PC-9 (cell line): Measurements from ENCODE around the gene ZMIZ1. TPM values are rescaled to one million over a fixed set of nuclear protein-coding genes. Genes with fewer than 3 reads are reported as not detected.

Experiments
- BruUV-seq: library from RNA; stranded (reverse); fragments of 400-500 nt; replicated peaks from 2 replicates; lab custom pipeline; 2021; lab: Mats Ljungman, UMichigan
- CTCF ChIA-PET: fragments of 300-600 bp; sonication (Branson Sonifier 250); formaldehyde crosslinking; loops from one replicate; lab custom pipeline; 2022; ENCODE audit warnings: antibody characterized with exemption; lab: Charles Lee
- POLR2A ChIA-PET: fragments of 300-600 bp; sonication (Branson Sonifier 250); formaldehyde crosslinking; loops from one replicate; lab custom pipeline; 2022; ENCODE audit warnings: antibody characterized with exemption; ENCODE audit not compliant: unreplicated experiment; lab: Charles Lee
- DNase-seq, 2 experiments: peaks; one replicate each; pipeline versions ENCODE4 v3.0.0 to v3.0.0-alpha.2; 2015 to 2022; ENCODE audit warnings: mixed read lengths in 1 of 2
- H2AFZ ChIP-seq: fragments of 200-600 bp; sonication (generic); 2 replicates; pipeline ENCODE4 v1.8.1; 2017; ENCODE audit warnings: antibody characterized with exemption
- H3F3A ChIP-seq: fragments of 200-600 bp; sonication (generic); 2 replicates; pipeline ENCODE4 v1.8.1; 2017; ENCODE audit warnings: antibody characterized with exemption, mild to moderate bottlenecking, low read depth; ENCODE audit not compliant: insufficient read depth
- H3K27ac ChIP-seq: fragments of 200-600 bp; sonication (generic); 2 replicates; pipeline ENCODE4 v1.6.1; 2016; ENCODE audit warnings: mixed run types
- H3K27me3 ChIP-seq: fragments of 200-600 bp; sonication (generic); 2 replicates; pipeline ENCODE4 v1.6.1; 2016; ENCODE audit warnings: low read depth, mixed run types; ENCODE audit not compliant: insufficient read depth
- H3K36me3 ChIP-seq: fragments of 200-600 bp; sonication (generic); 2 replicates; pipeline ENCODE4 v1.6.1; 2016; ENCODE audit warnings: low read depth, mixed run types
- H3K4me1 ChIP-seq: fragments of 200-600 bp; sonication (generic); replicated peaks from 2 replicates; pipeline ENCODE4 v1.6.1; 2016; ENCODE audit warnings: mixed run types; ENCODE audit not compliant: insufficient read depth
- H3K4me2 ChIP-seq: fragments of 200-600 bp; sonication (generic); 2 replicates; pipeline ENCODE4 v1.6.1; 2017; ENCODE audit warnings: mixed run types
- H3K4me3 ChIP-seq: fragments of 200-600 bp; sonication (generic); 2 replicates; pipeline ENCODE4 v1.6.1; 2016; ENCODE audit warnings: mixed run types
- H3K79me2 ChIP-seq: fragments of 200-600 bp; sonication (generic); 2 replicates; pipeline ENCODE4 v1.6.1; 2017; ENCODE audit warnings: low read depth, mixed run types
- H3K9me2 ChIP-seq: fragments of 200-600 bp; sonication (generic); 2 replicates; pipeline ENCODE4 v1.8.1; 2017; ENCODE audit warnings: mild to moderate bottlenecking; ENCODE audit not compliant: insufficient read depth
- H3K9me3 ChIP-seq: fragments of 200-600 bp; sonication (generic); 2 replicates; pipeline ENCODE4 v1.8.1; 2016; ENCODE audit warnings: low read depth; ENCODE audit not compliant: insufficient read depth
- H4K20me1 ChIP-seq: fragments of 200-600 bp; sonication (generic); 2 replicates; pipeline ENCODE4 v1.8.1; 2017; ENCODE audit not compliant: insufficient read depth
- EZH2 ChIP-seq: fragments of 200-600 bp; sonication (generic); IDR thresholded peaks from 2 replicates; pipeline ENCODE4 v1.8.0; 2017; ENCODE audit warnings: antibody characterized with exemption, low read depth
- intact Hi-C: fragments of 100-400 bp; cut with micrococcal nuclease; formaldehyde crosslinking; loops from one replicate; pipeline ENCODE4 v1.10.0; 2022; ENCODE audit not compliant: unreplicated experiment
- total RNA-seq: library from RNA; stranded (reverse); gene quantifications from 2 replicates; pipeline ENCODE4 v1.2.3, GENCODE V29; 2021
- TF ChIP-seq, protein P1 (sequence below): fragments of 200-600 bp; sonication (generic); conservative IDR thresholded peaks from 2 replicates; pipeline ENCODE4 v1.6.1; 2017; ENCODE audit warnings: mixed run types, antibody characterized with exemption, mild to moderate bottlenecking, moderate library complexity

ZMIZ1 gene
- total RNA-seq, 1 experiment from 2014 or later = 47.6 TPM

- Histone ChIP-seq H3K79me2 (no peaks in the 10 kb centered on the region), H3K4me1 (no peaks in the 10 kb centered on the region), H3K27me3 (no peaks in the 10 kb centered on the region), H3K4me2 (no peak overlapping the region), H3K36me3 (no peaks in the 10 kb centered on the region), H2AFZ (no peak overlapping the region), H3K4me3 (no peak overlapping the region), H3F3A (no peaks in the 10 kb centered on the region), H3K27ac (no peak overlapping the region), H3K9me2 (no peaks in the 10 kb centered on the region), H4K20me1 (no peaks in the 10 kb centered on the region; the same call in none of the 2 replicates), H3K9me3 (no peaks in the 10 kb centered on the region)
- intact Hi-C loops = no loop called here
- no TSS peak for BruUV-seq
- CTCF ChIA-PET = no interaction called here
- TF ChIP-seq EZH2 = no peak
- TF ChIP-seq, protein P1, sequence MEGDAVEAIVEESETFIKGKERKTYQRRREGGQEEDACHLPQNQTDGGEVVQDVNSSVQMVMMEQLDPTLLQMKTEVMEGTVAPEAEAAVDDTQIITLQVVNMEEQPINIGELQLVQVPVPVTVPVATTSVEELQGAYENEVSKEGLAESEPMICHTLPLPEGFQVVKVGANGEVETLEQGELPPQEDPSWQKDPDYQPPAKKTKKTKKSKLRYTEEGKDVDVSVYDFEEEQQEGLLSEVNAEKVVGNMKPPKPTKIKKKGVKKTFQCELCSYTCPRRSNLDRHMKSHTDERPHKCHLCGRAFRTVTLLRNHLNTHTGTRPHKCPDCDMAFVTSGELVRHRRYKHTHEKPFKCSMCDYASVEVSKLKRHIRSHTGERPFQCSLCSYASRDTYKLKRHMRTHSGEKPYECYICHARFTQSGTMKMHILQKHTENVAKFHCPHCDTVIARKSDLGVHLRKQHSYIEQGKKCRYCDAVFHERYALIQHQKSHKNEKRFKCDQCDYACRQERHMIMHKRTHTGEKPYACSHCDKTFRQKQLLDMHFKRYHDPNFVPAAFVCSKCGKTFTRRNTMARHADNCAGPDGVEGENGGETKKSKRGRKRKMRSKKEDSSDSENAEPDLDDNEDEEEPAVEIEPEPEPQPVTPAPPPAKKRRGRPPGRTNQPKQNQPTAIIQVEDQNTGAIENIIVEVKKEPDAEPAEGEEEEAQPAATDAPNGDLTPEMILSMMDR = no peak
- POLR2A ChIA-PET = no interaction called here
- no peak for DNase-seq
Measured at GRCh38 chr10:79252450-79252849, 183.7 kb downstream of the ZMIZ1 start.

DNA sequence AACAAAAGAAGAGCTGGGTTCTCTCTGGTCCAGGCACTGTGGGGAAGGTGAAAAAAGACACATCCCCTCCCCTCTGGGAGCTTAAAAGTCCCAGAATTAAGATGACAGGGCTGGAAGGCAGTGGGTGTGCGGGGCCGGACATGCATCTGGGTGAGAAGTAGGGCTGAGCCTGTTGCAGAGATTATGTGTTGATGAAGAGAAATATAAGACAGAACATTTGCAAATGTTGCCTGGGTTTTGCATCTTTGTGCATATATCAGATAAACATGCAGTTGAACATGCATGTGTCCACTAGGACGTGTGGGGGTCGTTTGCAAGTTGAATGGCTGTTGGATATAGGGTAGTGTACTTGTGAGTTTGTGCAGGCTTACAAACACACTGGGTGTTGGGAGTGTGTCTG lies 184.2 kb downstream of the ZMIZ1 start:
- TF ChIP-seq EZH2 = no peak
- TF ChIP-seq, protein P1 = no peak
- Histone ChIP-seq H3K27ac (no peak overlapping the region), H3K4me1 (no peaks in the 10 kb centered on the region), H2AFZ (no peak overlapping the region), H3K79me2 (no peaks in the 10 kb centered on the region), H3K27me3 (no peaks in the 10 kb centered on the region), H3F3A (no peaks in the 10 kb centered on the region), H3K9me3 (no peaks in the 10 kb centered on the region), H3K4me2 (no peak overlapping the region), H3K9me2 (no peaks in the 10 kb centered on the region), H3K4me3 (no peak overlapping the region), H4K20me1 (no peaks in the 10 kb centered on the region; the same call in none of the 2 replicates), H3K36me3 (no peaks in the 10 kb centered on the region)
- CTCF ChIA-PET = no interaction called here
- BruUV-seq = no TSS peak
- POLR2A ChIA-PET = no interaction called here
- intact Hi-C loops = no loop called here
- no peak for DNase-seq

DNA sequence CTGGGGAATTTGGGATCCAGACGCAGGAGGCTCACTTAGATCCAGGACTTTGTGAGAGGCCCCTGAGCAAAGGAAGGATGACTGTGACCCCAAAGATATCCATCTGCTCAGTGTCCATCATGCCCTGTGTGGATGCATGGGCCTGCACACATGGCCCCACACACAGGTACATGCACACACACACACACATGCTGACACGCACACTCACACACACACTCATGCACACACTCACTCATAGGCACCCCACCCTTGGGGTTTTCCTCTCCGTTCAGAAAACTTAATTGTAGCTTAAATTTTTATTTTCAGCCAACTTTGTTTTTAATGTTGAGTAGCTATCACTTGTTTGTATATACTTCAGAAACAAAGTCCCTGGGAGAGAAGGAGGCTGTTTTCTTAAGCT lies 184.9 kb downstream of the ZMIZ1 start:
- Histone ChIP-seq H3K4me3 (no peak overlapping the region), H3K36me3 (no peaks in the 10 kb centered on the region), H3K4me2 (no peak overlapping the region), H3K27ac (no peak overlapping the region), H3K9me3 (no peaks in the 10 kb centered on the region), H4K20me1 (no peaks in the 10 kb centered on the region; the same call in none of the 2 replicates), H3K79me2 (no peaks in the 10 kb centered on the region), H3K9me2 (no peaks in the 10 kb centered on the region), H3K4me1 (no peaks in the 10 kb centered on the region), H2AFZ (no peak overlapping the region), H3K27me3 (no peaks in the 10 kb centered on the region), H3F3A (no peaks in the 10 kb centered on the region)
- CTCF ChIA-PET = no interaction called here
- TF ChIP-seq, protein P1 = no peak
- TF ChIP-seq EZH2 = no peak
- no peak for DNase-seq
- POLR2A ChIA-PET = no interaction called here
- intact Hi-C loops = no loop called here
- no TSS peak for BruUV-seq
